Uterus (tissue), 2 donors: ENCODE measurements around the gene ROPN1B.

Experiments
- POLR2A ChIP-seq, 2 donors: fragments of 450-650 bp; IDR thresholded peaks; one replicate each; pipeline ENCODE4 v1.6.1; 2016; ENCODE audit warnings: antibody characterized with exemption in 2 of 2, mild to moderate bottlenecking in 1 of 2, moderate library complexity in 1 of 2
- TF ChIP-seq, protein P1 (sequence below), 4 experiments: fragments of 200-600 bp in 2 of 4; fragments of 450-650 bp in 2 of 4; sonication (generic) in 2 of 4; IDR thresholded peaks; one replicate each; pipeline ENCODE4 v1.5.1; 2016 to 2019; ENCODE audit warnings: antibody characterized with exemption in 4 of 4, mild to moderate bottlenecking in 2 of 4, moderate library complexity in 1 of 4

DNA sequence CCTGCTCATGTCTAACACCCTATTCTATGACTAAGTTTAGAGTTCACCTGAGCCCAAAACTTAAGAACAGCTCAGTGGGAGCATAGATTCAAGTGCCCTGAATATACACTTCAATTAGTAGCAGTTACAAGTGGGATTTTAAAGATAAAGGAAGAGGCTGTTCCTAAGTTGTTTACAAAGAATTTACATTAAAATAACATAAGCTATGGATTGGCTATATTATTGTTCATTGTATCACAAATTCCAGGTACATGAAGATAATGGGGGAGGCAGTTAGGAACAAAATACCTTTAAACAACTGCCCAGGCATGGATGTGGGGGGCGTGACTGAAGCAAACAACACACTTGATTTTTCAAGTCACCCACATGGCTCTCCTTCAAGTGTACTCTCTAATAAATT lies 52.7 kb downstream of the ROPN1B start:
- TF ChIP-seq, protein P1, sequence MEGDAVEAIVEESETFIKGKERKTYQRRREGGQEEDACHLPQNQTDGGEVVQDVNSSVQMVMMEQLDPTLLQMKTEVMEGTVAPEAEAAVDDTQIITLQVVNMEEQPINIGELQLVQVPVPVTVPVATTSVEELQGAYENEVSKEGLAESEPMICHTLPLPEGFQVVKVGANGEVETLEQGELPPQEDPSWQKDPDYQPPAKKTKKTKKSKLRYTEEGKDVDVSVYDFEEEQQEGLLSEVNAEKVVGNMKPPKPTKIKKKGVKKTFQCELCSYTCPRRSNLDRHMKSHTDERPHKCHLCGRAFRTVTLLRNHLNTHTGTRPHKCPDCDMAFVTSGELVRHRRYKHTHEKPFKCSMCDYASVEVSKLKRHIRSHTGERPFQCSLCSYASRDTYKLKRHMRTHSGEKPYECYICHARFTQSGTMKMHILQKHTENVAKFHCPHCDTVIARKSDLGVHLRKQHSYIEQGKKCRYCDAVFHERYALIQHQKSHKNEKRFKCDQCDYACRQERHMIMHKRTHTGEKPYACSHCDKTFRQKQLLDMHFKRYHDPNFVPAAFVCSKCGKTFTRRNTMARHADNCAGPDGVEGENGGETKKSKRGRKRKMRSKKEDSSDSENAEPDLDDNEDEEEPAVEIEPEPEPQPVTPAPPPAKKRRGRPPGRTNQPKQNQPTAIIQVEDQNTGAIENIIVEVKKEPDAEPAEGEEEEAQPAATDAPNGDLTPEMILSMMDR (IDR thresholded peaks at IDR 0.05): no peak
- no peak for TF ChIP-seq POLR2A (IDR thresholded peaks at IDR 0.05)
